COLO829 (cell line): ENCODE results near the gene NECAP2.
"Not testable (repeated sequence)": the region's sequence is repeated elsewhere in the genome, so short reads cannot be mapped to it uniquely, and the experiment has no call there.

Source experiments
- DNase-seq: peaks from one replicate; pipeline ENCODE4 v3.0.0; 2012; ENCODE audit warnings: low spot score

NECAP2 gene

GRCh38 chr1:16498573-16499413 is 58.3 kb downstream of the NECAP2 start:
- peak; percentile 81 for DNase-seq

GRCh38 chr1:16500466-16500865 is 59.9 kb downstream of the NECAP2 start:
- DNase-seq = not testable (repeated sequence)

DNA sequence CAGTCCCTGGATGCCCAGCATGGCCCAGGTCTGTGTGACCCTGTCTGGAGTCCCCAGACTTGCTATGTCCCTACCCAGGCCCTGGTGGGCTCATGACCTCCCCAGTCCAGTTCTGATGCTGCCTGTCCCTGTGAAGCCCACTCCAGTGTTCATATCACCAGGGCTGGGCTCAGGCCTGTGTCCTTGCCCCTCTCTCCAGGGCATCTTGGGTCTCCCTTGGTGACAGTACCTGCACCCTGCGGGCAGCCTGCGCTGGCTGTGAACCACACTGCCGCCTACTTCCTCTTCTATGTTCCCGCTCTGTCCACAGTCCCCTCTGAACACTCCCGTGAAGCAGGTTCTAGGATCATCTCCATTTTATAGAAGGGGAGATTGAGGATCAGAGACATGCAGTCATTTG is 60.5 kb downstream of the NECAP2 start:
- DNase-seq = not testable (repeated sequence)

DNA sequence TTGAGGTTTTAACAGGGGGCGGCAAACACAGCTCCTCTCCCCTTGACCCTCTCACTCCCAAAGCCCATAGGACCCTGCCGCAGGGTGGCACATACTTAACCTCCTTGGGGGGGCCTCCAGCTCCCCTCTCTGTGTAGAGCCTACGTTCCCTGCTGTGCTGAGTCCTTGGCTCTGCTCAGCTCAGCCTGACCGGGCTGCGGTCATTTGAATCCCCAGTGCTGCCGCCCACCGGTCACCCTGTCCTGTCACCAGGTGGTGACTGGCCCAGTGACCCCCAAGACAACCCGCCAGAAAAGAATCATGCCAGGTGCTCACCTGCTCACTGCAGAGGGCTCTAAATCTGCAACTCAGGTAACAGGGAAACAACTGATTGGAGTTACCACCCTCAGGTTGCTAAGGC is 60.9 kb downstream of the NECAP2 start:
- DNase-seq = not testable (repeated sequence)

- DNase-seq = no peak
Observed at GRCh38 chr1:16503494-16503893, 63.0 kb downstream of the NECAP2 start.

GRCh38 chr1:16505870-16506269 is 65.3 kb downstream of the NECAP2 start:
- not testable (repeated sequence) for DNase-seq

DNA sequence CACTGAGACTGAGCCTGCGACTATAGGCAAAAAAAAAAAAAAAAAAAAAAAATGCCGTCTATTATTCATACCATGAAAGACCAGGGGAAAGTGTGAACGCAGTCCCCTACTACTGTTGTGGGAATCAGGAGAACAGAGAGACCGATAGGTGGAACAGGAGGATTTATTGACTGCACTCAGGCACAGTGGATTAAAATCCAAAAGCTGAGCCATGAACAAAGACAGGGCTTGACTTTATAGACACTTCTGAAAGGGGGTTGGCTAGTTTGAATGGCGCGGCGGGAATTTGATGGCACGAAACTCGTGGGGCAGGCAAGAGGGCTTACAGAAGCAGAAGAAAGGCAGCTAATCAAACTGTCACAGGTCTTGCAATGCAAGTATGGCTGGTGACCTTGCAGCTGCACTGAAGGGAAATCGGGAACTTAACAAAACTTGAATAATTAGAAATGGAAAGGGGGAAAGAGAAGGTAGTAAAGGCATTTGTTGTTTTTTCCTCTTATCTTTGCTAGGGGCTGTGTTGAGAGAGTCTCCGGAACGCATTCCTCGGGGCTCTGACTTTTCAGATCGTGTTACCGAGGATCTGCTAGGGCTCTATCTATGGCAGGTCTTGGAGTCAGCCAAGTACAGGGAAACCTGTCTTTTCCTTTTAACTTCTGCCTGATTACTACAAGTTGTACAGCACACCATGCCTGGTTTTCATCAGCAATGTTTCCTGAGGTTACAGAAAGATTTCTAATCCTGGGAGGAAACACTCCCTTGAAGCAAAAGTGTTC is 66.0 kb downstream of the NECAP2 start:
- DNase-seq = not testable (repeated sequence)

DNA sequence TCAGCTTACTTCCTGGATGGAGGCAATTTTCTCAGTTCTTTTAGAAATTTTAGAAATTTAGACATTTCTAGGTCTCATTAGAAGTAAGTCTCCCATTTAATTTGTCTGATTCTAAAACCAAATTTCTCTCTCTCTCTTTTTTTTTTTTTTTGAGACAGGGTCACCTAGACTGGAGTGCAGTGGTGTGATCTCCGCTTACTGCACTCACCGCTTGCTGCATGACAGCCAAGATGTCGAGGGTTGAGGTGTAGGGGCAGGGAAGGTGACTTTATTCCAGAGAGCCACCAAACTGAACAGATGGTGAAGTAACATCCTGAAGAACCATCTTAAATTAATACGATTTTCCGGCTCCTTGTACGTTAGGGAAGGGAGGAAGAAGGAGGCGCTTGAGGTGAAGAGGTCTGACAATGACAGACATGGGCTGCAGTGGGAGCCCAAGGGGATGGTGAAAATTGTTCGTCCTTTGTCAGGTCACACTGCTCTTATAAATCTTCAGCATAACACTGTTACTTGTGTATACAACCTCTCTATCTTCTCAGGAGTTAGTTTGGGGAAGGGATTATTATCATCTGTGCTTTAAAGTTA is 68.4 kb downstream of the NECAP2 start:
- not testable (repeated sequence) for DNase-seq
